Left renal pelvis (tissue), 4 donors: ENCODE results near the gene CSRP1. TPM values are rescaled to one million over a fixed set of nuclear protein-coding genes. Genes with fewer than 3 reads are reported as not detected.

ENCODE experiments used
- DNase-seq, 4 donors: peaks; one replicate each; pipeline ENCODE4 v3.0.0-alpha.2; 2013; ENCODE audit warnings: low read depth in 4 of 4, low spot score in 3 of 4
- polyA plus RNA-seq, 4 donors: library from polyadenylated mRNA; unstranded; fragments of 120-200 nt; gene quantifications; one replicate each; pipeline ENCODE4 v1.2.1, GENCODE V29; 2013; ENCODE audit not compliant: insufficient read length in 4 of 4

CSRP1 gene
- polyA plus RNA-seq, 4 donors = 137 to 415 (median 143) TPM

DNA sequence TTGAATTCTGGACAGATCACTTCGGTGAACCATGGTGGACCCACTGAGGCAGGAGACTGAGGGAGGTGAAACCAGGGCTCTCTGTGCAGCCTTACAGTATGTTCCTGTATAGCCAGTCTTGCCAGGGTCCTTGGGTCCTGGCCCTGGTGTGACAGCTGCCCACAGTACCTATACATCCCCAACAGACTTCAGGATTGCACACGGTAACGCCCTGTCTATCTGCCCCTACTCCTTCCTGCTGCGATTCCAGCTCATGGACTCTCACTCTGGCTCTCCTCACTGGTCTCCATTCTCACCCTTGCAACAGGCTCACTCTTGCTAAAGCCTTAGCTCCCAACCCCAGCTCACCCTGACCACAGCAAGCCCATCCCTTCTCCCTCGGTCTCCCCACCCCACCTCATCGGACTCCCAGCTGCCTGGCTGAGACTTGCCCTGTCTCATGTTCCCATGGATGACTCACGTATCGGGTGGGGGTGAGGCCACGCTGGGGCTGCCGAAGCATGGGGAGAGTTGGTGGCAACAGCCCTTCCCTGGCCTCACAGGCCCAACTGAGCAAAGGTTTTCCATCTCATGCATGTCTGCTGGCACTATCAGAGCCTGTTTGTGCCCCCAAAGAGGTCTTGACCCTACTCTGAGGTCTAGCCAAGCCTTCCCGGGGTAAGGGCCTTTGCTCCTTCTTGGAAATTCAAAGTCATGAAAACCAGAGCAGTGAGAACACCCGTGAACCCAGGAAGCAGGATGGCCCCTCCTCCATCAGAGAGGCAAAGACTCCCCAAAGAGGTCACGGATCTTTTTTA lies 45.1 kb downstream of the CSRP1 start:
- DNase-seq = no peak

DNA sequence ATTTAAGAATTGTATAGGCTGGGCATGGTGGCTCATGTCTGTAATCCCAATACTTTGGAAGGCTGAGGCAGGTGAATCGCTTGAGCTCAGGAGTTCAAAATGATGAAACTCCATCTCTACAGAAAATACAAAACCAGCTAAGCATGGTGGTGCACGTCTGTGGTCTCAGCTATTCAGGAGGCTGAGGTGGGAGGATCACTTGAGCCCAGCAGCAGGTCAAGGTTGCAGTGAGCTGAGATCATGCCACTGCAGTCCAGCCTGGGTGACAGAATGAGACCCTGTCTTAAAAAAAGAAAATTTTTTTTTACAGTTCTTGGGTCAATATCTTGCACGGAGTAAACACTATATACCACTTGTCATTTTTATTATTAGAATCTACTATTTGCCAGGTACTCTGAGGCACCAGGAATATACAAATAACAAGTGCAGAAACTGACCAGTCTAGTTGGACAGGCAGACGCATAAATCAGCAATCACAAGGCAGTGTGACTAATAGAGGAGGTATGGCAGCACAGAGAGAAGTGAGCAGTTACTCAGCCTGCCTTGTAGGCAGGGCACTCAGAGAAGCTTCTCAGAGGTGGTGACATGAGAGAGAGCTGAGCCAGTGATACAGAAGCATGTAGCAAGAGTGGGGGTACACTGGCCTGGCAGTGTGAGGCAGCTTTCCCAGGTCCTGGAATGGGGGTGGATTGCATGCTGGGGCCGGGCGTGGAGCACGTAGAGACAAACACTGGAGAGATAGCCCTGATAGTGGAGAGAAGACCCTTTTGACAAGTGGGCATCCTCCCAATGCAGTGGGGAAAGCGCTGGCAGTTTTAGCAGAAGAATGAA lies 45.9 kb downstream of the CSRP1 start:
- DNase-seq = no peak

DNA sequence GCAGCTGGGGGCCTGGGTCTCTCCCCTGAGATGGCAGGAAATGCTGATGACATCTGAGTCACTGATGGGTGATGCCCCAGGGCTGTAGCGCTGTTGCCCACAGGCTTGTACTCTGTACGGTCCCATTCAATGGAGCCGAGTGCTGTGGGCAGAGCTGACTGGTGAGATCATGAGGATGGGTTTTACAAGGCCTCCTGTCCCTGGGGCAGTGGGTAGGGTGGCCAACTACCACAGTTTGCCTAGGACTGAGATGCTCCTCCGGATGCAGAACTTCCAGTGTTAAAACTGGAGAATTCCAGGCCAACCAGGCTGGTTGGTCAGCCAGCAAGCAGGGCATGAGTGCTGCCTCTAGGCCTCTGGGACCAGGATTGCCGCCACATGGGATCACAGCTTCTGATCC lies 47.1 kb downstream of the CSRP1 start:
- no peak for DNase-seq

DNA sequence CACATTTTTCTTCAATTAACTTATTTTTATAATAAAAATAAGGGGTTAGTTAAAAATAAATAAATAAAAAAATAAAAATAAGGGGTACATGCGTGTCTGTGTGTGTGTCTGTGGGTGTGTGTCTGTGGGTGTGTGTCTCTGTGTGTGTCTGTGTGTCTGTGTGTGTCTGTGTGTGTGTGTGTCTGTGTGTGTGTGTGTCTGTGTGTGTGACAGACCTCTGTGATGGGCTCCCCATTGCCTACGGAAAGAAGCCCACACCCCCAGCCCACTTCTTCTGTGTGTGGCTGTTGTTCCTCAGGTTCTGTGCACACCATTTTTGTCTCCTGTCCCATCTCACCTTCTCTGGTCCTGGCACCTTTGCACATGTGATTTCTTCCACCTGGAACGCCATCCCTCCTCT lies 47.9 kb downstream of the CSRP1 start:
- no peak for DNase-seq

DNA sequence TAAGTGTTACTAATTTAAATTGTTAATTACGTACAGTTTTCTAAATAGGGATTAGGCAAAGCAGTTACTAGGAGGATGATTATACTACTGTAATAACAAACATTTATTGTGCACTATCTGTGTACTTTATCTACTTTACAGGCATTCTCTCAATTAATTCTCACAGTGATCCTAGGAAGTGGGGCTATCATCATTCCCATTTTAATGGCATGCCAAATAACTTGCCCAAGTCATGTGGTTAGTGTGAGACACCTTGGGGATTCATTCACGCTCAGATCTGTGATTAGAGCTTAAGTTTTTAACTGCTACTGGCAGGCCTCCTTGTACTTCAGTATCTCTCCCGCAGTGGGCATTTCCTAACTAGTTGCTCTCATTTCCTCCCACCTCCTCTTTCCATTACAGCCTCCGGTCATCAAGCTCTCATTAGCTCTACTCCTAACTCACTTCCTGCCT lies 49.4 kb downstream of the CSRP1 start:
- no peak for DNase-seq

DNA sequence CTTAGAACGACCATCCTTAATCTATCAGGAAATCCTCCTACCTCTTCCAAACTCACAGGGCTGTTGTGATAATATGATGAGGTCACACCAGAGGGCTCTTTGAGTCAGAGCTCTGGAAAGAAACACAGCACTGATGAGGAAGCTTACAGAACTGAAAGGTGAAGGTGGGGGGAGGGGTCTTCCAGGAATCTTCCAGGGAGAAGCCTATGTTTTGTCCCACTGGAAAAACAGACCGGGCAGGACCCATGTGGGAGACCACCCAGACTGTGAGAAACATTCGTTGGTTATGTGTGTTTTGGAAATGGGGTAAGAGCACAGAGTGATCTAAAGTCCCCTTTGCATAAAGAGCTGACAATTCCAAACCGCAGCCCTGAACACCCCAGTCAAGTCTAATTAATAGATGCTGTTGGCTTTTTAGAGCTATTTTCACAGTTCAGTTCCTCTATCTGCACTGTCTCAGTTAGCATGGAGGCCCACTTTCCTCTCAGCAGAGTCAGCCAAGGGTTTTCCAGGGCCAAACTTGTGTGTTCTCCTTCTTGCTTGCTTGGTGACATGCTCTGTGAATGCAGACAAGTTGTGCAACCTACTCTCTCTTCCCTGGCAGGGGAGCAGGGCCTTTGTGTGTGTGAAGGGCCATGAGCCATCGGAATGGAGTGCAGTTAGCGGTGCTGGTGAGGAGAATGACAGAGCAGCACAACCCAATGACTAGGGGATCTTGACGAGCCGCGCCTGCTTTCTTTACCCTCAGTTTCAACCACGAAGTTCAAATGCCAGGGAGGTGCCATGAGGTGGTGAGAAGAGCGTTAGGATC lies 50.2 kb downstream of the CSRP1 start:
- DNase-seq = no peak

DNA sequence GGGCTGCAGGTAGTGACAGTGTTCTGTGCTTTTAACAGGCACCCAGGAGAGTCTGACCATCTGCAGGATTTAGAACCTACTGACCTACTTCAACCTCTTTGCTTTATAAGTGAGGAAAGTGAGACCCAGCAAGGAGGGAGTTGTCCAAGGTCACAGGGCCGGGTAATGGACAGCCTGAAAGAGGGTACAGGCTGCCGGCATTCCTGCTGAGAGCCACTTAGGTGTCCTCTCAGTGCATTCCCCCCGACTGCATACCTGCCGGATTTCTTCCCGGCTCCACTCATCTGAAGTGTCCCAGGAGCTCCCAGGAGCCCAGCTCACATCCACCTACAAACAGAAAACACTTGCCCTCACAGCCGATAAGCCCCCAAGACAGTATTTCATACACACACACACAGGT lies 51.8 kb downstream of the CSRP1 start:
- DNase-seq = no peak

DNA sequence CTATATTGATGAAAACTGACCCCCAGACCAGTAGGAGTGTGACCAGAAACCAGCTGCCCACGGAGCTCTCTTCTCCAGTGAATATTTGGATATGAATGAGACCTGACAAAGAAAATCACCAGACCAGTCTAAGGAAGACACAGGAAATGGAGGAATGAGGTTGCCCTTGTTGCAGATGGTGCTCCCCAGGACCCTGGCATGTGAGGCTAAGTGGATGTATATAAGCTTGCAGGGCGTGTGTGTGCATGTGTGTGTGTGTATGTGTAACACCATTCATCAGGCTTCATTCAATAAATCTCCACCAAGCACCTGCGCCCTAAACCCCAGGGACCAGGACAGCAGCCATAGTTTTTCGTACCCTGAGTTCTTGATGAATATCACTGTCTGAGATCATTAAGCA lies 52.3 kb downstream of the CSRP1 start:
- no peak for DNase-seq

DNA sequence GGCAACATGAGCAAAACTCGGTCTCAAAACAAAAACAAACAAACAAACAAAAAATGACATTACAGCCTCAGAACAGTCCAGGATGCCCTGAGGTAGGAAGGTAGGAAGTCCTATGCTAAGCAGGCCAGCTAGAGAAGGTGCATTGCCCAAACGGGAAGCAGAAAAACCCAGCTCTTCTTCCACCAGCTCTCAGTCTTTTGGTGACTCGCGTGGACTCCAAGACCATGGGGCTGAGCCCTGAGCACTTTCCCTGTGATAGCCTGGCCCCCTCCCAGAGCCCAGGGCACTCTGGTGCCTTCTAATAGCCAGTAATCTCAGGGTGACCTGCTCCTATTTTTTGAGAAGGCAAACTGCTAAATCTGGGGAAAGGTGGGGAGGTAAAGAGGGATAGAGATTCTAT lies 54.1 kb downstream of the CSRP1 start:
- no peak for DNase-seq

DNA sequence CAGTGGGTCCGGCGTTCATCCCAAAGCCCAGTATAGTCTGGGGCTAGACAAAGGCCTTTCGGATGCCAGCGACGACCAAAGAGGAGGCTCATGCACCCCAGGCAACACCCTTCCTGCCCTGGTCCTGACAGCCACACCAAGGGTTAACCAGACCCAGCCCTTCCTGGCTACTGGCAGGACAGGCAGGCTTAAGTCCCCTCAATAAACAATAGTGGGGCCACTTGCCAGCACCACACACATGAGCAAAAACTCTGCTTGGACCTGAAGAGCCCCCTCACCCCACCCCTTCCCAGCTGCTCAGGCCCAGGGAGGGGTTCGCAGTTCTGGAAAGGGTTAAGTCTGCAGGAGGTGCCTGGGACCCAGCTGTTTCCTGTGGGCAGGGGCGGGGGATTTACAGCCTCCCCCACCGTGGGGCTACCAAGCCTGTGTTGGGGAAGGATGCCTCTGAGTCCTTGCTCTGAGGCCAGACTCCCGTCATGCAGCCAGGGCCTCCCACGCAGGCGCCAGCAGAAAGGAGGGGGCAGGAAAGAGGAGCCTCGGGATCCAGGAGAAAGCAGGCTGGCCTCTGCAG lies 56.1 kb downstream of the CSRP1 start:
- DNase-seq = peak in 2 of 4 donors; percentile 60 to 73

DNA sequence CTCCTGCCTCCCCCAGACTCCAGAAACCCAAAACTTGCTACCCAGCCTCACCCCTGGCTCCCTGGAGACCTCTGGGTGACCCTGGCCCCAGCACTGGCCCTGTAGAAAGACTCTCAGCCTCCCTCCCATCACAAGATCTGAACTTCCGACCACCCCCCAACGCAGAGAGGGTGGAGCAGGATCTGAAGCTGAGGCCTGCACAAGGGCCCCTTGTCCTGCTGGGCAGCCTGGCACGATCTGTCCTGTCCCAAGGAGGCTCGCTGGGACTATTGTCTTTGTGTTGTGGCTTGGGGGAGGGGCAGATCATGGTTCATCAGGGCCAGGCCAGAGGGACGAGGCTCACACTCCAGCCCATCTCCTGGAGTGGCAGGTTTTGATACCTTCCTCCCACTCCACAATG lies 57.9 kb downstream of the CSRP1 start:
- DNase-seq = no peak

DNA sequence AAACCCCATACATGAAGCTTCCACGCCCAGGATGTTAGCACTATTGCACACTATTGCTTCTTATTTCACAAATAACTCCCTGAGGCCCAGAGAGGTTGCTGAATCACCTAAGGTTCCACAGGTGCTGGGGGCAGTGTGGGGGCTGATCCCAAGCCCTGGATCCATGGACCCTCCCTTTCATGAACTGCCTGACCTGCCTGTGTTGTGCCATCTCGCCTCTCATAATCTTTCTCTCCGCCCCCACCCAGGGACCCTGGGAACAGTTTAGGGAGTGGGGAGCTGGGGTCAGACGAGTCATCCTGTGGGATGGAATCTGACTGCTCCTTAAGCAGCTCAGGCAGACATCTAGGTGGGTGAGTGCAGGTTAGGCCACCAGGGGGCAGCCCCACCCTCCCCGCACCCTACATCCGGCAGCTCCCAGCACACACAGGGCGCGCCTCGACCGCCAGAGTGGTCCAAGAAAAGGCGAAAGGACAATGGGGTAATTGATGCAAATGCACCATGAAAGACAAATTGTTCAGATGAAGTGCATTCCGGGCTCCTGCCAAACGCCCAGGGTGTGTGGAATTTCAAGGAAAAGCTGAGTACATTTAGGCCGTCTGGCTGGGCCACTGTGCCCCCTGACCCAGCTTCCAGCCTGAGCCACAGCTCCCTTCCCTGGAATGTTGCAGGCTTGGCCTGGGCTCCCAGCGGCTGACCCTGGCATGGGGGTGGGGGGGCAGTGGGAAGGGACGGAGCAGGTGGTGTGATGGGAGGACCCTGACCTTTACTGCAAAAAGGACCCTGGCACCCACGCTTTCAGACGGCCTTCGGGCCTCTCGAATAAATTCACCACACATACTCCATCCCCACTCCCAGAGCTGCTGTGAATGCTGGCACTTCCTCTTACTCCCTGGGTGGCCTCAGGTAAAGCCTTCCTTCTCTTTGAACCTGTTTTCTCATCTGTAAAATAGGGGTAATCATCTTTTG lies 58.7 kb downstream of the CSRP1 start:
- DNase-seq = no peak

DNA sequence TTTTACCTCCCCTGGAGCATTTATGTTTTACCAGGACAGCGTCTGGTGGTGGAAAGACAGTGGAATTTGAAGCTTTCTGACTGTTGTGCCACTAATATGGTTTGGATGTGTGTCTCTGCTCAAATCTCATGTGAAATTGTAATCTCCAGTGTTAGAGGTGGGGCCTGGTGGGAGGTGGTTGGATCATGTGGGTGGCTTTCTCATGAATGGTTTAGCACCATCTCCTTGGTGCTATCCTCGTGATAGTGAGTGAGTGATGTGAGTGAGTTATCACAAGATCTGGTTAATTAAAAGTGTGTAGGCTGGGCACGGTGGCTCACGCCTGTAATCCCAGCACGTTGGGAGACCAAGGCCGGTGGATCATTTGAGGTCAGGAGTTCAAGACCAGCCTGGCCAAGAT lies 61.6 kb downstream of the CSRP1 start:
- DNase-seq = no peak

DNA sequence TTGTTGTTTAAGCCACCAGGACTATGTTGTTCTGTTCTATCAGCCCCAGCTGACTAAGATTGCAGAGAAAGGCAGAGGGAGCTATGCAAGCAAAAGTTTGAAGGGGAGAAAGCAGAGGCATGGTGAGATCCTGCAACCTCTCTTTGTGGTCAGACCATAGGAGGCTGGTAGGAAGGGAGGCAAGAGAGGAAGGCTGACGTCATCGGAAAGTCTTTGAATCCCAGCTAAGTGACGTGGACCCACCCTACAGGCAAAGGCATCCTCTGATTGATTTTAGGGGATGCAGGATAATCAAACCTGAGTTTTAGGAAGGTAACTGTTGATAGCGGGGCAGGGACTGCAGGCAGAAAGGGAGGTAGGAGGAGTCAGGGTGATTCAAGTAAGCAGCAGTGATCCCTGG lies 62.1 kb downstream of the CSRP1 start:
- no peak for DNase-seq

DNA sequence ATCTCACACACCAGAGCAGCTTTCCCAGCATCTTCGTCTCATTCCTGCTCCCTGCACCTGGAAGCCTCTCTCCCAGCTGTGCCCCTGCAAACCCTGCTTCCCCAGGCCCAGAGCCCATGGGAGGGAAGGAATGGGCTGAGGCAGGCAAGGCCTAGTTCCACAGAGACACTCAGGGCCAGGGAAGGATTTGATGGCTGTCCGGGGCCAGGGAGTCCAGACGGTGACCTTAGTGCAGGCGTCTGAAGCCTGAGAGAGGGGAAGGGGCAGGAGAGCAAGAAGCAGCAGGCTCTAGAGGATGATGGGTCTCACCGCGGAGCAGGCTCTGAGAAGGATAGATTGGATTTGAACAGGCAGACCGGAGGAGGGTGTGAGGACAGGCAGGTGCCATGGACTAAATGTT lies 63.2 kb downstream of the CSRP1 start:
- DNase-seq = no peak

DNA sequence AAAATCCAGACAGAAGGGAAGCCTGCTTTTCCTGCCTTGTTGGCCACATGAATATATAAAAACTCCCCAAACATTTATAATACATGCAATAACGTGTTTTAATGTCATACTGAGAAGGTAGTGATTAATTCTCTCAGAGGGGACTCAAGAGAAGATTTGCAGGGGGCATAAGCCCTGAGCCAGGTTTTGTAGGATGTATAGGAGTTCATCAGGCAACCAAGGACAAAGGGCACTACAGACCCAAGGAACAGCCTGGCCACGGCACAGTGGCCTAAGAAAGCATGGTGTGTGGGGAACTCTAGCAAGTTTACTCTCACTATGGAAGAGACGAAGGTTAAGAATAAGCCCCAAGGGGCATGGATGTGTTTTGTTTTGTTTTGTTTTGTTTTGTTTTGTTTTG lies 70.0 kb downstream of the CSRP1 start:
- DNase-seq = no peak

DNA sequence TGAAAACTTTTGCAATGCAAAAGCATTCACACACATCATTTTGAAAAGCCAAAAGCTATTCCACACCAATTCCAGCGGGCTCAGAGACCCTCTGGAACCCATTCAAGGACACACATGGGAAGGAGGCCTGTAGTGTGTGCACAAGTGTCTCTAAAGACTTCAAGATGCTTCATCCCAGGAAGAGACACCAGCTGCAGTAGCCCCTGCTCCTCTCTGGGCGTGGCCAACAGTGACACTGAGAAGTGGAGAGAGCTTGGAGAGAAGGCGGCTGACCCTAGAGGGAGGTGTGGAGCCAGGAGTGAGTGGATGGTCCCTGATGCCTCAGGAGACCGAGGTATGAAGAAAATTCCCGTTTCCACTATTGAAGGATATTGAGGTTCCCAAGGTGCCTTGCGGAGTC lies 70.5 kb downstream of the CSRP1 start:
- DNase-seq = no peak

DNA sequence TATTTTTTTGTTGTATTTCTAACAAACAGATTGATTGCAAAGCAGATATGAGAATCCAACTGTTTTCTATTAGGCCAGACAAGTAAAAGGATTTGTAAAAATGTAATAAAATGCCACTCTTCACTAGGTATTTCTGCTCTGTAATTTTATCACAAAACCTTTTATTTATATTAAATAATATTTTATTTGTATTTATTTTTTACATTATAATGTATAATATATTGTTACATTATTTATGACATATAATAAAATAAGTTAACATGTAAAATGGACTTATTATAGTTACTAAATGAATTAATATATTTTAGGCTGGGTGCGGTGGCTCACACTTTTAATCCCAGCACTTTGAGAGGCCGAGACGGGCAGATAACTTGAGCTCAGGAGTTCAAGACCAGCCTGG lies 72.7 kb downstream of the CSRP1 start:
- no peak for DNase-seq

DNA sequence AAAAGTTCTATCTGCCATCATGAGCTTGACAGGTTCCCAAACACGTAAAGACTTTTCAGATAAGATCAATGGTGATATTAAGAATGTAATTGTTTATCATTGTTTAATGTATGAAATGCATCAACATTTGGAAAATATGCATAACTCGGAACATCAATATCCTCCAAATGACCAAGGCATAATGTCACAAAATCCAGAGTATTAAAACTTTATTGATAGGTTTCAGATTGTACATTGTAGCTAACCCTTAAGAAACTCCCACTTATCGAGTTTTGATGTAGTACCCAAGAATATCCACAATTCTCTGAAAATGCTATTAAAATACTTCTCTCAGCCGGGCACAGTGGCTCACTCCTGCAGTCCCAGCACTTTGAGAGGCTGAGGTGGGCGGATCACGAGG lies 73.3 kb downstream of the CSRP1 start:
- DNase-seq = no peak
